Uterus (tissue), 2 donors: ENCODE results near the gene HTRA1.

Experiments
- CTCF ChIP-seq, 4 experiments: fragments of 200-600 bp in 2 of 4; fragments of 450-650 bp in 2 of 4; sonication (generic) in 2 of 4; IDR thresholded peaks; one replicate each; pipeline ENCODE4 v1.5.1; 2016 to 2019; ENCODE audit warnings: antibody characterized with exemption in 4 of 4, mild to moderate bottlenecking in 2 of 4, moderate library complexity in 1 of 4
- POLR2A ChIP-seq, 2 donors: fragments of 450-650 bp; IDR thresholded peaks; one replicate each; pipeline ENCODE4 v1.6.1; 2016; ENCODE audit warnings: antibody characterized with exemption in 2 of 2, mild to moderate bottlenecking in 1 of 2, moderate library complexity in 1 of 2

- TF ChIP-seq CTCF (IDR thresholded peaks at IDR 0.05) (no peak), POLR2A (IDR thresholded peaks at IDR 0.05) (no peak)
Measured at GRCh38 chr10:122480146-122480833, 18.9 kb downstream of the HTRA1 start.
